Liver (tissue), 3 donors: ENCODE measurements around the gene SLC22A31.

Experiments
- GABPA ChIP-seq, 2 donors: IDR thresholded peaks in 1 of 2; conservative IDR thresholded peaks in 1 of 2; 2 replicates each; pipeline ENCODE4 v1.6.1; 2016; ENCODE audit warnings: antibody characterized with exemption in 2 of 2, mild to moderate bottlenecking in 1 of 2, moderate library complexity in 1 of 2
- HNF4A ChIP-seq, 2 donors: conservative IDR thresholded peaks; 2 replicates each; pipeline ENCODE4 v1.6.1; 2016; ENCODE audit warnings: antibody characterized with exemption in 2 of 2, mild to moderate bottlenecking in 2 of 2
- JUND ChIP-seq, 2 donors: IDR thresholded peaks; 2 replicates each; pipeline ENCODE4 v1.6.1; 2016; ENCODE audit warnings: antibody characterized with exemption in 2 of 2
- NR2F2 ChIP-seq: IDR thresholded peaks from 2 replicates; pipeline ENCODE4 v1.6.1; 2016; ENCODE audit warnings: antibody characterized with exemption
- RAD21 ChIP-seq, 2 donors: IDR thresholded peaks; 2 replicates each; pipeline ENCODE4 v1.6.1; 2016; ENCODE audit warnings: antibody characterized with exemption in 2 of 2, mild to moderate bottlenecking in 2 of 2
- RXRA ChIP-seq, 2 donors: IDR thresholded peaks; 2 replicates each; pipeline ENCODE4 v1.6.1; 2017 to 2018; ENCODE audit warnings: antibody characterized with exemption in 2 of 2, mild to moderate bottlenecking in 1 of 2
- SP1 ChIP-seq: IDR thresholded peaks from 2 replicates; pipeline ENCODE4 v1.6.1; 2018; ENCODE audit warnings: antibody characterized with exemption, mild to moderate bottlenecking
- YY1 ChIP-seq: IDR thresholded peaks from 2 replicates; pipeline ENCODE4 v1.6.1; 2016; ENCODE audit warnings: antibody characterized with exemption, mild to moderate bottlenecking
- TF ChIP-seq, protein P1 (sequence below): fragments of 150-350 bp; IDR thresholded peaks from 2 replicates; pipeline ENCODE4 v1.5.1; 2017; ENCODE audit warnings: improper control_type of control experiment, low read depth, low read length; ENCODE audit not compliant: missing input control
- TF ChIP-seq, protein P2 (sequence below): IDR thresholded peaks from 2 replicates; pipeline ENCODE4 v1.6.1; 2016; ENCODE audit warnings: antibody characterized with exemption
- TF ChIP-seq, protein P3 (sequence below): IDR thresholded peaks from 2 replicates; pipeline ENCODE4 v1.6.1; 2016; ENCODE audit warnings: antibody characterized with exemption
- donor health status: healthy.
- donor health status: healthy.

DNA sequence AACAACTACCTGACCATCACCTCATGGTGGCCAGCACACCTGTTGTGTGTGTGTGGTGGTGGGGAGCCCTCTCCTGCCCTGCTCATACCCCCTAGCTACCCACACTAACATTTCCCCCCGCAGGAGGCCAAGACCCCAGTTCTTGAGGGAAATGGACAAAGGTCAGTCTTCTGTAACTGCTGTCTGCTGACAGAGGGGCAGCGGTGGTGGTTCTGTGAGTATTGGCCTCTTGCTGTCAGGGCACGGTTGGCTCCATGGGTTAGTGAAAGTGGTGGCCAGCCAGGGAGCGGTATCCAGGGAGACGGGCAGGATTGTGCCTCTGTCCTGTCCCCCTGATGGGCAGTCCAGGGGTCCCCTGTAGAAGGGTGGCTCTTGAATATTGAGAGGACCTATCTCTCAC lies 43.3 kb upstream of the SLC22A31 start:
- TF ChIP-seq YY1 (no peak), HNF4A (conservative IDR thresholded peaks at IDR 0.05) (no peak), RXRA (IDR thresholded peaks at IDR 0.05) (no peak), SP1 (no peak), RAD21 (IDR thresholded peaks at IDR 0.05) (no peak), NR2F2 (no peak), GABPA (IDR thresholded peaks at IDR 0.05 in 1 of 2, conservative IDR thresholded peaks at IDR 0.05 in 1 of 2) (no peak), JUND (IDR thresholded peaks at IDR 0.05) (no peak)
- TF ChIP-seq, protein P1, sequence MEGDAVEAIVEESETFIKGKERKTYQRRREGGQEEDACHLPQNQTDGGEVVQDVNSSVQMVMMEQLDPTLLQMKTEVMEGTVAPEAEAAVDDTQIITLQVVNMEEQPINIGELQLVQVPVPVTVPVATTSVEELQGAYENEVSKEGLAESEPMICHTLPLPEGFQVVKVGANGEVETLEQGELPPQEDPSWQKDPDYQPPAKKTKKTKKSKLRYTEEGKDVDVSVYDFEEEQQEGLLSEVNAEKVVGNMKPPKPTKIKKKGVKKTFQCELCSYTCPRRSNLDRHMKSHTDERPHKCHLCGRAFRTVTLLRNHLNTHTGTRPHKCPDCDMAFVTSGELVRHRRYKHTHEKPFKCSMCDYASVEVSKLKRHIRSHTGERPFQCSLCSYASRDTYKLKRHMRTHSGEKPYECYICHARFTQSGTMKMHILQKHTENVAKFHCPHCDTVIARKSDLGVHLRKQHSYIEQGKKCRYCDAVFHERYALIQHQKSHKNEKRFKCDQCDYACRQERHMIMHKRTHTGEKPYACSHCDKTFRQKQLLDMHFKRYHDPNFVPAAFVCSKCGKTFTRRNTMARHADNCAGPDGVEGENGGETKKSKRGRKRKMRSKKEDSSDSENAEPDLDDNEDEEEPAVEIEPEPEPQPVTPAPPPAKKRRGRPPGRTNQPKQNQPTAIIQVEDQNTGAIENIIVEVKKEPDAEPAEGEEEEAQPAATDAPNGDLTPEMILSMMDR, result no peak
- TF ChIP-seq, protein P2, sequence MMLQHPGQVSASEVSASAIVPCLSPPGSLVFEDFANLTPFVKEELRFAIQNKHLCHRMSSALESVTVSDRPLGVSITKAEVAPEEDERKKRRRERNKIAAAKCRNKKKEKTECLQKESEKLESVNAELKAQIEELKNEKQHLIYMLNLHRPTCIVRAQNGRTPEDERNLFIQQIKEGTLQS, result no peak
- TF ChIP-seq, protein P3, sequence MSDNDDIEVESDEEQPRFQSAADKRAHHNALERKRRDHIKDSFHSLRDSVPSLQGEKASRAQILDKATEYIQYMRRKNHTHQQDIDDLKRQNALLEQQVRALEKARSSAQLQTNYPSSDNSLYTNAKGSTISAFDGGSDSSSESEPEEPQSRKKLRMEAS, result no peak
